ENCODE results near the gene NACC2.
"Not testable (repeated sequence)": the region's sequence is repeated elsewhere in the genome, so short reads cannot be mapped to it uniquely, and the experiment has no call there.

Gene NACC2

GRCh38 chr9:136051453-136051836 is 43.6 kb downstream of the NACC2 start:
- in situ Hi-C loops (cut with MboI; ENCODE audit: low pct_unique_long_range_greater_than_20kb, low sequenced_read_pairs): no loop called here
- no peak for DNase-seq

- in situ Hi-C loops (cut with MboI; ENCODE audit: low pct_unique_long_range_greater_than_20kb, low sequenced_read_pairs): no loop called here
- DNase-seq: no peak
Measured at GRCh38 chr9:136050701-136051452, 44.2 kb downstream of the NACC2 start.

DNA sequence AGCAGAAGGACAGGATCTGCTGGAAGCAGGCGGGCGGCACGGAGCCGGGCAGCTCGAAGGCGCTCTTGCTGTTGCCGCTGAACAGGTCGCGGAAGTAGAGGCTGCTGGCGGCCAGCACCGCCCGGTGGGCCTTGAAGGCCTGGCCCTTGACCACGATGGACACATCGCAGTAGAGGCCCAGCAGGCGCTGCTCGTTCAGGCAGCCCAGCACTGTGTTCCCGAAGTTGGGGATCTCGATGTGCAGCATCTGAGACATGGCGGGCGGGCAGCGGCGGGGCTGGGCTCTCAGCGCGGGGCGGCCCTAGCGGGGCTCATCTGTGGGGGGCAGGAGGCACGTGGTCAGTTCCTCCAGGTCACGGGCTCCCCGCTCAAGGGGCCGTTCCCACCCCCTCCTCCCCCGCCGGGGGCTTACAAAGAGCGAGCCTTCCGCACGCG is 44.8 kb downstream of the NACC2 start:
- in situ Hi-C loops (cut with MboI; ENCODE audit: low pct_unique_long_range_greater_than_20kb, low sequenced_read_pairs): no loop called here

DNA sequence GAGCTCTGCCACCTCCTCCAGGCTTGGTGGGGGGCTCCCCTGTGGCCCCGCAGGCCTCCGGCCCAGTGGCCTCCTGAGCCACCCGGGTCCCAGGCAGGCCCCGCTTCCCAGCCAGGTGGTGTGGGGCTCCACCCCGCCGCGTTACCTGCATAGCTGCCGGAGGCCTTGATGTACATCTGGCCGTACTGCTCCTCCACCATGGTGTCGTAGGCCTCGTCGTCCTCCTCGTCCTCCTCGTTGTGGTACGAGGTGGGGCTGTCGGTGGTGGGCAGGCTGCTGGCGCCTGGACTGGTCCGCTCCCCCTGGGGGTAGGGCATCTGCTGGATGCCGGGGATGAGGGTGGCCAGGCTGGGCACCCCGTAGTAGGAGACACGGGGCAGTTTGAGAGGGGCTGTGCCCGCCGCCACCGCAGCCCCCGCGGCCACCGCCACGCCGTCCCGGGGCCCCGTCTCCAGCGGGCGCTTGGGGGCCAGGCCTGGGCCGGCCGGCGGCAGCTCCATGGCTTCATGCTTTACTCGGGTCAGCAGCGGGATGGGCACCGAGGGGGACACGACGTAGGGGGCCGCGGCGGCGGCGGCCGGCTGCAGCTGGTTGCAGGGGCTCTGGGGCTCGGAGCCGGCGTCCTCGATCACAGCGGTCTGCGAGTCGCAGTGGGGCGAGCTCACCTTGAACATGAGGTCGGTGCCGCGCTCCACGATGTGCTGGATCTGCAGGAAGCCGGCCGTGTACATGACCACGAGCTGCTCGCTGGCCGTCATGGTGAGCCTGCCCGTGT is 45.4 kb downstream of the NACC2 start:
- no peak for DNase-seq
- in situ Hi-C loops (cut with MboI; ENCODE audit: low pct_unique_long_range_greater_than_20kb, low sequenced_read_pairs): no loop called here

More for the DNA sequence above, 44.8 kb downstream of the NACC2 start:
- DNase-seq: no peak

- in situ Hi-C loops (cut with MboI; ENCODE audit: low pct_unique_long_range_greater_than_20kb, low sequenced_read_pairs): no loop called here
- no peak for DNase-seq
Measured at GRCh38 chr9:136048560-136049411, 46.3 kb downstream of the NACC2 start.

DNA sequence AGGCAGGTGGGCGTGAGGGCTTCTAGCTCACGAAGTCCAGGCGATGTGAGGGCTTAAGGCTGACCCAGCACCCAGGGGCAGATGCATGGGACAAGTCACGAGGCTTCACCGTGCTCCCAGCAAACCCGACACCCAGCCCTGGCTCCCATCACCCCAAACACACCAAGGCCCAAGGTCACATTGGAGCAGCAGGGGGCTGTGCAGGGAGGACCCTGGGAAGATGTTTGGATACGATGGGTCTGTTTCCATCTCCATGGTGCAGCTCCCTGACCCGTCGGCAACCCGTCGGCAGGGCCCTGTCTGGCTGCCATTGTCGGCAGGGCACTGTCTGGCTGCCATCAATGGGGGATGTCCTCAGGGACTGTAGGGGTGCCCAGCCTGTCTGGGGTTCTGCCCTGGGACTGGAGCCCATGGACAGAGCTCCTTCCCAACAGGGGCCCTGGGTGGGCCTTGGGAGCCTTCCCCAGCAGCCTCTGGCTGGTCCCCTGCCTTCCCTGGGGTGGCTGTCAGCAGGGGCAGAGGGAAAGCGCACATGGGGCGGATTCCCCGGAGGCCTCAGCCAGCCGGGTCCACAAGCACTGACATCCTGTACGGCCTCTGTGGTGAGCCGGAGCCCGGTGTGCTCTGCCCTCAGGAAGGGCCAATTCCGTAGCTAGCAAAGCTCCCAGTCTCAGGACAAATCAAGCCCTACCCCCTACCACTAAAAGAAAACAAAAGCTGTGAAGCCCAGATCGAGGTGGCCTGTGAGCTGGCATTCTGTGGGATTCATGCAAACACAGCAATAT is 47.1 kb downstream of the NACC2 start:
- in situ Hi-C loops (cut with MboI; ENCODE audit: low pct_unique_long_range_greater_than_20kb, low sequenced_read_pairs): no loop called here
- DNase-seq: no peak

- in situ Hi-C loops (cut with MboI; ENCODE audit: low pct_unique_long_range_greater_than_20kb, low sequenced_read_pairs): no loop called here
- no peak for DNase-seq
Measured at GRCh38 chr9:136047076-136047774, 47.9 kb downstream of the NACC2 start.

DNA sequence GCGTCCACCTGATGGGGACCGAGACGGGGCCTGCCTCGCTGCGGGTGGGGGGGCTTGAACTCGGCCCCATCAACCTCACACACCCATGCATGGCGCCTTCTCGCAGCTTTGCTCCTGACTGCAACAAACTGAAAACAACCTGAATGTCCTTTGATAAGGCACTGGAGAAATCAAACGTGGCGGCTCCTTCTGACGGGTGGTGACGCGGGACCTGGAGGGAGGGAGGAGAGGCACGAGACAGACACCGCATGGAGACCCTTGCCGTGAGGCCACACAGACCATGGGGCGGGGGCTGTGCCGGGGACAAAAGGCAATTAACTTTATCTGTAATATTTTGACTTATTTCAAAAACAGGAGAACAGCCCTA is 48.6 kb downstream of the NACC2 start:
- no peak for DNase-seq
- in situ Hi-C loops (cut with MboI; ENCODE audit: low pct_unique_long_range_greater_than_20kb, low sequenced_read_pairs): no loop called here

- DNase-seq: peak; percentile 37
- in situ Hi-C loops (cut with MboI; ENCODE audit: low pct_unique_long_range_greater_than_20kb, low sequenced_read_pairs): no loop called here
Measured at GRCh38 chr9:136045595-136046553, 49.2 kb downstream of the NACC2 start.

DNA sequence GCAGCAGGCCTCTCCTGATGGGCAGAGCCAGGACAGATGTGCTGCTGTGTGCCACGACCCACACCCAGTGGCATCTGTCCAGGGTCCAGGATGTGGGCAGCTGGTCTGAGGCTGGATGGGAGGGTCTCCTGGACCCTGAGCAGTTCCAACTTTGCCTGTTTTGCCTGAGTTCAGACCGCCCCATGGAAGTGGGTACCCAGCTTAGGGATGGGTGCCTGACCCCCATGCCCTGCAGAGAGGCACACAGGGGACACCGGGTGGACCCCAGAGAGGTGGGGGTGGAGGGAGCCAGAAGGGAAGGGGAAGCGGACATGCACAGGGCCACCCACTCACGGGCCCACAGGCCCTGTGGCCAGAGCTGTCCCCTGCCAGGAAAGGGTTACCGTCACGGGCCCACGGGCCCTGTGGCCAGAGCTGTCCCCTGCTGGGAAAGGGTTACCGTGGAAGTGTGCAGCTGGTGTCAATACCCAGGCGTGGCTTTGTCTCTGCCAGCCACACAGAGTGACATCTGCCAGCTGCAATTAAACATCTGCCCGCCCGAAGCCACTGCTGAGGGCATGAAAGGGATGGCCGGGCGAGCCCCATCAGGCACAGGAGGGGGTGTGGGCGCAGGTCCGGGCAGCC is 50.0 kb downstream of the NACC2 start:
- no peak for DNase-seq
- in situ Hi-C loops (cut with MboI; ENCODE audit: low pct_unique_long_range_greater_than_20kb, low sequenced_read_pairs): no loop called here

DNA sequence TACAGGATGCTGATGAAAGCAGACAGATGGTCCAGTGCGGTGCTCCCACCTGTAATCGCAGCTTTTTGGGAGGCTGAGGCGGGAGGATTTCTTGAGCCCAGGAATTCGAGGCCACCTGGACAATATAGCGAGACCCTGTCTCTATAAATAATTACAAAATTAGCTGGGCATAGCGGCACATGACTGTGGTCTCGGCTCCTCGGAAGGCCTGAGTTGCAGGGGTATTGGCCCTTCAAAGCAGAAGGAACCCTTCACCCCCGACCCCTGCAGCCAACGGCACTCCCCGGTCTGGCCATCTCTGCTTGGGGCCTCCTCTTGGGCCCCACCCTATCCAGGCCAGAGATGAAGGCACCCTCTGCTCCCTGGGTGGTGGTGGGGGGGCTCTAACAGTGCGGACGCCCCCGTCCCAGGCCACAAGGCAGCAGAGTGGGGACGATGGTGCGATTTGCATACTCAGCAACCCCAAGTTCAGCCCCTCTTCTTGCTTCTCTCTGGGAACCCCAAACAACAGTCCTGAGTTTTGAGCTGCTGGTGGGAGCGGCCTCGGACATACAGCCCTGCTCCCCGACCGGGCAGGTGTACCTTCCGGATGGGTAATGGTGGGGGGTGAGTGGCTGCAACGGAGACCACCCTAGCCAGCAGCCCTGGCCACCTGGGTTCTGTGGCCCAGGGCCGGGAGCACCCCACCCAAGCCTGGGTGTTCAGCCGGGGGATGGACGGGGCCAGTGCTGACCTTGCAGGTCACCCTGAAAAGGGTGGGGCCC is 50.7 kb downstream of the NACC2 start:
- DNase-seq: no peak
- in situ Hi-C loops (cut with MboI; ENCODE audit: low pct_unique_long_range_greater_than_20kb, low sequenced_read_pairs): no loop called here

DNA sequence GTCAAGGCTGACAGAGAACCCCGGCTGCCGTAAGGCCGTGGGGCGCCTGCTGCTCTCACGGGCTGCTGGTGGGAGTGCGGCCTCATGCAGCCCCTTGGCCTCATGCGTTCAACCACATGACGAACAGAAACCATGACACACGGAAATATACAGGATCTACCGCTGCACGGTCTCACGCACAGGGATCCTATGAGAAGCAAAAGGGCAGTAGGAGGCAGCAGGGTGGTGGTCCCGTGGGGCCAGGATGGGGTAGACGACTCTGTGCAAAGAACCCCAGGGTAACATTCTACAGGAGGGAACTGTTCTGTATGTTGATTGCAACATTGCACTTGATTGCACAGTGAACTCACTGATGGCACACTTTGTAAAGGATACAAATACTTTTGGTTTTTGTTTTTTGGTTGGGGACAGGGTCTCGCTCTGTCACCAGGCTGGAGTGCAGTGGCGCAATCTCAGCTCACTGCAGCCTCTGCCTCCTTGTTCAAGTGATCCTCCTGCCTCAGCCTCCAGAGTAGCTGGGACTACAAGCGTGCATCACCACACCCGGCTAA is 51.6 kb downstream of the NACC2 start:
- DNase-seq: no peak
- in situ Hi-C loops (cut with MboI; ENCODE audit: low pct_unique_long_range_greater_than_20kb, low sequenced_read_pairs): no loop called here

DNA sequence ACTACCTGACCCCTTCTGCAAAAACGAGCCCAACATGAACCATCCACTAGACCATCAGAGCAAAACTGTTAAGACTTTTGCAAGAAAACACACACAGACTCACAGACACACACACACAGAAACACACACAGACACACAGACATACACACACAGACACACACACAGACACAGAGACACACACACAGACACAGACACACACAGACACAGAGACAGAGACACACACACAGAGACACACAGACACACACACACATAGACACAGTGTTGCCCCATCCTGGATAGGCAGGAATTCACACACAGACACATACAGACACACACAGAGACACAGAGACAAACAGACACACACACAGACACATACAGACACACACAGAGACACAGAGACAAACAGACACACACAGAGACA is 52.5 kb downstream of the NACC2 start:
- no peak for DNase-seq
- in situ Hi-C loops (cut with MboI; ENCODE audit: low pct_unique_long_range_greater_than_20kb, low sequenced_read_pairs): no loop called here

DNA sequence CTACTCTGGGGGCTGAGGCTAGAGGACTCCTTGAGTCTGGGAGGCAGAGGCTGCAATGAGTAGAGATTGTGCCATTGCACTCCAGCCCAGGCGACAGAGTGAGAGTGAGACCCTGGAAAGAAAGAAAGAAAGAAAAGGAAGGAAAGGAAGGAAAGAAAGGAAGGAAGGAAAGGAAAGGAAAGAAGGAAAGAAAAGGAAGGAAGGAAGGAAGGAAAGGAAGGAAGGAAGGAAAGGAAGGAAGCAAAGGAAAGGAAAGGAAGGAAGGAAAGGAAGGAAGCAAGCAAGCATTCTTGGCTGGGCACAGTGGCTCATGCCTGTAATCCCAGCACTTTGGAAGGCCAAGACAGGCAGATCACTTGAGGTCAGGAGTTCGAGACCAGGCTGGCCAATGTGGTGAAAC is 54.2 kb downstream of the NACC2 start:
- in situ Hi-C loops (cut with MboI; ENCODE audit: low pct_unique_long_range_greater_than_20kb, low sequenced_read_pairs); DNase-seq: not testable (repeated sequence)

- in situ Hi-C loops (cut with MboI; ENCODE audit: low pct_unique_long_range_greater_than_20kb, low sequenced_read_pairs): no loop called here
- DNase-seq: no peak
Measured at GRCh38 chr9:136039488-136039887, 55.6 kb downstream of the NACC2 start.

DNA sequence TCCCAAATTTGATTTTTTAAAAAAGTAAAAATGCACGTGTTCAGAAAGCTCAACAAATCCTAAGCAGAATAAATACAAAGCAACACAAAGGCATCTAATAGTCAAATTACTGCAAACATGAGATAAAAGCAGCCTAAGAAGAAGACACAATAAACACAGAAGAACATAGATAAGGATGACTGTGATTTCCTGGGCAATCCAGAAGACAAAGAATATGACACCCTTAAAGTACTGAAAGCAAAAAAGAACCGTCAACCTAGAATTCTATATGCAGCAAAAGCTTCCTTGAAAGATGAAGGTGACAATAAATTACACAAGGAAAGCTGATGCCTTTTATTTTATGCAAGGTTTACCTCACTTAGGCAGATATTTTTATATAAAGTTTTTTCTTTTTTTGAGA is 58.2 kb downstream of the NACC2 start:
- no peak for DNase-seq
- in situ Hi-C loops (cut with MboI; ENCODE audit: low pct_unique_long_range_greater_than_20kb, low sequenced_read_pairs): no loop called here

Data from KBM-7 (cell line).